HepG2 (cell line): Measurements from ENCODE around the gene SYNE3. TPM values are rescaled to one million over a fixed set of nuclear protein-coding genes. Genes with fewer than 3 reads are reported as not detected.

Source experiments
- ATAC-seq: fragments of 200-7000 bp; cut with Tn5 transposase; 3 replicates; pipeline ENCODE4 v1.9.1; 2020; ENCODE audit warnings: mild to moderate bottlenecking, moderate library complexity
- BruUV-seq: library from RNA; stranded (reverse); fragments of 400-500 nt; replicated peaks from 2 replicates; lab custom pipeline; 2021; lab: Mats Ljungman, UMichigan
- CTCF ChIA-PET: fragments of 300-600 bp; formaldehyde crosslinking; extraction: SDS; loops from one replicate; lab custom pipeline; 2021; ENCODE audit warnings: low total read pairs, inconsistent platforms, low intra/inter-chr PET ratio; lab: Yijun Ruan, JAX
- POLR2A ChIA-PET: fragments of 350-600 bp; sonication (Branson Sonifier 250); formaldehyde crosslinking; loops from one replicate; lab custom pipeline; 2020; ENCODE audit warnings: antibody characterized with exemption, inconsistent platforms; lab: Yijun Ruan, JAX
- DNase-seq: peaks from one replicate; pipeline ENCODE4 v3.0.0-alpha.2; 2015; ENCODE audit warnings: low spot score
- FAIRE-seq: peaks from 3 replicates; lab custom pipeline; 2011; peaks lifted over from hg19 to GRCh38; lab: Jason Lieb, UNC
- H2AFZ ChIP-seq: one replicate; pipeline ENCODE4 v1.6.1; 2011; ENCODE audit warnings: low read length, inconsistent platforms
- H3K27ac ChIP-seq: fragments of 300-600 bp; 3 replicates; pipeline ENCODE4 v1.8.0; 2011; ENCODE audit warnings: mixed run types, mild to moderate bottlenecking, mixed read lengths, low read length, inconsistent platforms; ENCODE audit not compliant: insufficient read depth; ENCODE audit errors: extremely low read length
- H3K27me3 ChIP-seq, 2 experiments: fragments of 200-600 bp in 1 of 2; 2 replicates in 1 of 2; 3 replicates in 1 of 2; pipeline versions ENCODE4 v1.6.0 to v1.8.0; 2011; ENCODE audit warnings: low read length in 2 of 2, mild to moderate bottlenecking in 2 of 2, moderate library complexity in 2 of 2, inconsistent platforms in 1 of 2; ENCODE audit not compliant: insufficient read depth in 2 of 2, control insufficient read depth in 1 of 2
- H3K36me3 ChIP-seq, 2 experiments: fragments of 200-600 bp in 1 of 2; replicated peaks in 1 of 2; 2 replicates in 1 of 2; 3 replicates in 1 of 2; pipeline versions ENCODE4 v1.5.1 to v1.8.0; 2011; ENCODE audit warnings: low read length in 2 of 2, inconsistent platforms in 1 of 2; ENCODE audit not compliant: insufficient read depth in 2 of 2, control insufficient read depth in 1 of 2
- H3K4me1 ChIP-seq: 2 replicates; pipeline ENCODE4 v1.5.1; 2012; ENCODE audit warnings: low read length, inconsistent platforms; ENCODE audit not compliant: insufficient read depth
- H3K4me2 ChIP-seq: 2 replicates; pipeline ENCODE4 v1.6.0; 2011; ENCODE audit warnings: low read depth, low read length, inconsistent platforms
- H3K4me3 ChIP-seq, 3 experiments: fragments of 200-600 bp in 1 of 3; sonication (generic), shearing (Covaris generic) in 1 of 3; replicated peaks in 1 of 3; 2 replicates each; pipeline ENCODE4 v1.5.1; 2011 to 2016; ENCODE audit warnings: low read length in 3 of 3, inconsistent platforms in 2 of 3, low read depth in 2 of 3, mild to moderate bottlenecking in 2 of 3, control low read depth in 1 of 3, mixed read lengths in 1 of 3; ENCODE audit not compliant: insufficient read depth in 1 of 3
- H3K79me2 ChIP-seq: one replicate; pipeline ENCODE4 v1.6.1; 2011; ENCODE audit warnings: low read length, inconsistent platforms; ENCODE audit not compliant: insufficient read depth
- H3K9ac ChIP-seq: 2 replicates; pipeline ENCODE4 v1.6.0; 2011; ENCODE audit warnings: mild to moderate bottlenecking, low read depth, low read length, inconsistent platforms; ENCODE audit not compliant: insufficient read depth
- H3K9me3 ChIP-seq: 2 replicates; pipeline ENCODE4 v1.5.1; 2012; ENCODE audit warnings: mild to moderate bottlenecking, low read length
- H4K20me1 ChIP-seq: 2 replicates; pipeline ENCODE4 v1.6.0; 2011; ENCODE audit warnings: inconsistent platforms, mild to moderate bottlenecking, low read length, moderate library complexity; ENCODE audit not compliant: insufficient read depth
- CENPBD1 ChIP-seq: sonication (generic); formaldehyde crosslinking; IDR thresholded peaks from 2 replicates; pipeline ENCODE4 v1.8.0; 2022; ENCODE audit warnings: missing genetic modification reagents, low read depth, mild to moderate bottlenecking, borderline replicate concordance
- KDM4B ChIP-seq: sonication (generic); formaldehyde crosslinking; IDR thresholded peaks from 2 replicates; pipeline ENCODE4 v1.4.0; 2020; ENCODE audit warnings: missing genetic modification reagents
- POLR2G ChIP-seq: fragments of 200-400 bp; formaldehyde crosslinking; IDR thresholded peaks from 2 replicates; pipeline ENCODE4 v1.6.1; 2018; ENCODE audit warnings: mild to moderate bottlenecking, low read depth, low read length, moderate library complexity
- ZBTB43 ChIP-seq: sonication (generic); formaldehyde crosslinking; conservative IDR thresholded peaks from 2 replicates; pipeline ENCODE4 v1.4.0; 2020; ENCODE audit warnings: missing genetic modification reagents
- ZNF576 ChIP-seq: sonication (generic); formaldehyde crosslinking; IDR thresholded peaks from 2 replicates; pipeline ENCODE4 v1.4.0; 2020; ENCODE audit warnings: mild to moderate bottlenecking, missing genetic modification reagents
- ZNF883 ChIP-seq: sonication (generic); formaldehyde crosslinking; IDR thresholded peaks from 2 replicates; pipeline ENCODE4 v1.5.1; 2020; ENCODE audit warnings: mild to moderate bottlenecking, missing genetic modification reagents; ENCODE audit errors: not compliant biosample characterization
- WGBS: methylation state at CpG from one replicate; pipeline ENCODE4 v1.1.6; 2017; ENCODE audit warnings: low lambda C conversion rate; 5-methylcytosine and 5-hydroxymethylcytosine counted together
- in situ Hi-C: cut with HindIII; loops from 2 replicates; pipeline ENCODE4 v1.10.0; 2017; ENCODE audit warnings: low pct_unique_long_range_greater_than_20kb; ENCODE audit not compliant: extremely low pct_ligation_motif_present
- intact Hi-C: fragments of 100-400 bp; cut with micrococcal nuclease; formaldehyde crosslinking; loops from one replicate; pipeline ENCODE4 v1.10.0; 2022; ENCODE audit not compliant: unreplicated experiment
- polyA plus RNA-seq, 8 experiments: library from polyadenylated mRNA; depleted of rRNA in 3 of 8; stranded (reverse) in 7 of 8; unstranded in 1 of 8; fragments of >200 nt; fragmentation: Illumina TruSeq in 4 of 8; extraction: Trizol in 4 of 8; gene quantifications; 2 replicates each; pipeline versions ENCODE4 v1.2.1 to v1.2.3, GENCODE V29; 2011 to 2016; ENCODE audit warnings: low read depth in 4 of 8, missing spikeins in 1 of 8, mixed read lengths in 1 of 8; ENCODE audit not compliant: insufficient read depth in 1 of 8
- total RNA-seq, 5 experiments: library from RNA; depleted of rRNA; stranded (reverse); fragments of >200 nt; fragmentation: Illumina TruSeq; extraction: Trizol; gene quantifications; 2 replicates each; pipeline ENCODE4 v1.2.3, GENCODE V29; 2016; ENCODE audit warnings: low read depth in 1 of 5

The SYNE3 gene
- total and polyA plus RNA-seq, 2 of the 13 experiments (the other 11 are each of a cell fraction or from before 2014, with no cell fraction given), result 7.8 to 8.0 TPM

- H3K79me2 ChIP-seq, result peaks cover 15% of the 10 kb centered on the region
- no peak for ATAC-seq
- FAIRE-seq, result peak; percentile 23
- no peak overlapping the region for H2AFZ ChIP-seq
- no peak overlapping the region for H3K4me3 ChIP-seq
- no peak overlapping the region for H3K27ac ChIP-seq
- 32% methylated on average over 4 of the region's 4 CpGs for WGBS
- in situ Hi-C loops (no loop called here), intact Hi-C loops (no loop called here)
- ChIA-PET CTCF (no interaction called here), POLR2A (interaction anchor here (0.7 to 1.3 kb wide), 4 partner anchors 13 to 54 kb away, joined by 3 to 10 read pairs (median 3); partner anchors contain the start of gene SYNE3)
- H4K20me1 ChIP-seq, result peaks cover 4% of the 10 kb centered on the region; the same call in 1 of the 2 replicates
- no peak for DNase-seq
- H3K36me3 ChIP-seq, result no peaks in the 10 kb centered on the region; a peak in 1 of 5 replicates
- H3K9me3 ChIP-seq, result no peaks in the 10 kb centered on the region
- H3K4me1 ChIP-seq, result peaks cover 59% of the 10 kb centered on the region
- no peak overlapping the region for H3K9ac ChIP-seq
- BruUV-seq, result no TSS peak
- TF ChIP-seq ZNF883 (CRISPR knock-in tag) (no peak), POLR2G (no peak), ZBTB43 (CRISPR knock-in tag) (no peak), ZNF576 (CRISPR knock-in tag) (no peak), KDM4B (CRISPR knock-in tag) (no peak), CENPBD1 (no peak)
- no peaks in the 10 kb centered on the region for H3K27me3 ChIP-seq
- H3K4me2 ChIP-seq, result no peak overlapping the region
Observed at GRCh38 chr14:95496111-95496681, 20.3 kb downstream of the SYNE3 start.
